PC-3 (cell line): ENCODE data around the gene ABLIM2. TPM values are rescaled to one million over a fixed set of nuclear protein-coding genes. Genes with fewer than 3 reads are reported as not detected.

Experiments used
- ATAC-seq: fragments of 200-7000 bp; cut with Tn5 transposase; 2 replicates; pipeline ENCODE4 v1.9.1; 2020; ENCODE audit warnings: mild to moderate bottlenecking, moderate library complexity
- BruUV-seq: library from RNA; stranded (reverse); fragments of 400-500 nt; replicated peaks from 2 replicates; lab custom pipeline; 2021; lab: Mats Ljungman, UMichigan
- CTCF ChIA-PET: fragments of 300-600 bp; sonication (Branson Sonifier 250); formaldehyde crosslinking; loops from one replicate; lab custom pipeline; 2022; ENCODE audit warnings: antibody characterized with exemption; lab: Charles Lee
- POLR2A ChIA-PET: fragments of 300-600 bp; sonication (Branson Sonifier 250); formaldehyde crosslinking; loops from one replicate; lab custom pipeline; 2022; ENCODE audit warnings: antibody characterized with exemption; ENCODE audit not compliant: unreplicated experiment; lab: Charles Lee
- DNase-seq: peaks from one replicate; pipeline ENCODE4 v3.0.0-alpha.2; 2015
- H2AFZ ChIP-seq: fragments of 300-600 bp; sonication (generic); 2 replicates; pipeline ENCODE4 v1.6.0; 2016; ENCODE audit warnings: antibody characterized with exemption, low read length
- H3F3A ChIP-seq: fragments of 300-600 bp; sonication (generic); one replicate; pipeline ENCODE4 v1.6.0; 2017; ENCODE audit warnings: antibody characterized with exemption, low read length, control low read depth, mild to moderate bottlenecking; ENCODE audit not compliant: unreplicated experiment
- H3K27ac ChIP-seq: fragments of 300-600 bp; sonication (generic); 2 replicates; pipeline ENCODE4 v1.5.1; 2016; ENCODE audit warnings: mild to moderate bottlenecking, low read length
- H3K27me3 ChIP-seq: fragments of 300-600 bp; sonication (generic); 2 replicates; pipeline ENCODE4 v1.6.1; 2016; ENCODE audit warnings: low read length, mixed read lengths
- H3K36me3 ChIP-seq: fragments of 300-600 bp; sonication (generic); 2 replicates; pipeline ENCODE4 v1.6.1; 2016; ENCODE audit warnings: low read depth, mixed run types, low read length, mixed read lengths
- H3K4me1 ChIP-seq: fragments of 300-600 bp; sonication (generic); 2 replicates; pipeline ENCODE4 v1.5.1; 2016; ENCODE audit warnings: low read length; ENCODE audit not compliant: insufficient read depth
- H3K4me2 ChIP-seq: fragments of 300-600 bp; sonication (generic); 2 replicates; pipeline ENCODE4 v1.6.0; 2016; ENCODE audit warnings: low read length
- H3K4me3 ChIP-seq: fragments of 300-600 bp; sonication (generic); 2 replicates; pipeline ENCODE4 v1.5.1; 2016; ENCODE audit warnings: mild to moderate bottlenecking, low read length, mixed read lengths
- H3K79me2 ChIP-seq: fragments of 300-600 bp; sonication (generic); 2 replicates; pipeline ENCODE4 v1.6.1; 2017; ENCODE audit warnings: low read length, mixed read lengths
- H3K9ac ChIP-seq: fragments of 300-600 bp; sonication (generic); 2 replicates; pipeline ENCODE4 v1.6.0; 2016; ENCODE audit warnings: mild to moderate bottlenecking, low read length
- H3K9me2 ChIP-seq: fragments of 300-600 bp; sonication (generic); replicated peaks from 2 replicates; pipeline ENCODE4 v1.6.1; 2016; ENCODE audit warnings: mixed run types, low read length, mixed read lengths
- H3K9me3 ChIP-seq: fragments of 300-600 bp; sonication (generic); 2 replicates; pipeline ENCODE4 v1.6.1; 2016; ENCODE audit warnings: low read length, mixed read lengths
- H4K20me1 ChIP-seq: fragments of 300-600 bp; sonication (generic); 2 replicates; pipeline ENCODE4 v1.6.1; 2016; ENCODE audit warnings: low read length, mixed read lengths
- CTCF ChIP-seq: fragments of 300-600 bp; sonication (generic); conservative IDR thresholded peaks from 2 replicates; pipeline ENCODE4 v1.5.1; 2017; ENCODE audit warnings: antibody characterized with exemption, low read depth, mild to moderate bottlenecking, low read length
- EZH2 ChIP-seq: fragments of 300-600 bp; sonication (generic); IDR thresholded peaks from one replicate; pipeline ENCODE4 v1.6.1; 2017; ENCODE audit warnings: antibody characterized with exemption, mild to moderate bottlenecking, low read length; ENCODE audit not compliant: unreplicated experiment
- EZH2phosphoT487 ChIP-seq: fragments of 300-600 bp; sonication (generic); IDR thresholded peaks from 2 replicates; pipeline ENCODE4 v1.6.1; 2018; ENCODE audit warnings: mild to moderate bottlenecking, antibody characterized with exemption, low read length, borderline replicate concordance
- intact Hi-C: fragments of 100-400 bp; cut with micrococcal nuclease; formaldehyde crosslinking; loops from 2 replicates; pipeline ENCODE4 v1.9.0; 2023
- total RNA-seq: library from RNA; depleted of rRNA; stranded (reverse); fragments of >200 nt; gene quantifications from 2 replicates; pipeline ENCODE4 v1.2.3, GENCODE V29; 2014

Gene ABLIM2
- total RNA-seq, 1 experiment from 2014 or later = 3.2 TPM

GRCh38 chr4:8079916-8080753 is 78.5 kb downstream of the ABLIM2 start:
- Histone ChIP-seq H3K27me3 (no peaks in the 10 kb centered on the region), H3K4me3 (no peak overlapping the region), H3K9me3 (no peaks in the 10 kb centered on the region), H3F3A (no peaks in the 10 kb centered on the region), H3K4me2 (no peak overlapping the region), H3K9ac (no peak overlapping the region), H3K79me2 (no peaks in the 10 kb centered on the region), H3K36me3 (no peaks in the 10 kb centered on the region), H3K4me1 (no peaks in the 10 kb centered on the region), H3K9me2 (no peaks in the 10 kb centered on the region), H2AFZ (no peak overlapping the region), H4K20me1 (no peaks in the 10 kb centered on the region), H3K27ac (no peak overlapping the region)
- CTCF ChIA-PET = no interaction called here
- POLR2A ChIA-PET = no interaction called here
- intact Hi-C loops = no loop called here
- TF ChIP-seq EZH2 = no peak
- TF ChIP-seq EZH2phosphoT487 = no peak
- TF ChIP-seq CTCF = no peak
- DNase-seq (no peak), ATAC-seq (no peak)
- BruUV-seq = no TSS peak

DNA sequence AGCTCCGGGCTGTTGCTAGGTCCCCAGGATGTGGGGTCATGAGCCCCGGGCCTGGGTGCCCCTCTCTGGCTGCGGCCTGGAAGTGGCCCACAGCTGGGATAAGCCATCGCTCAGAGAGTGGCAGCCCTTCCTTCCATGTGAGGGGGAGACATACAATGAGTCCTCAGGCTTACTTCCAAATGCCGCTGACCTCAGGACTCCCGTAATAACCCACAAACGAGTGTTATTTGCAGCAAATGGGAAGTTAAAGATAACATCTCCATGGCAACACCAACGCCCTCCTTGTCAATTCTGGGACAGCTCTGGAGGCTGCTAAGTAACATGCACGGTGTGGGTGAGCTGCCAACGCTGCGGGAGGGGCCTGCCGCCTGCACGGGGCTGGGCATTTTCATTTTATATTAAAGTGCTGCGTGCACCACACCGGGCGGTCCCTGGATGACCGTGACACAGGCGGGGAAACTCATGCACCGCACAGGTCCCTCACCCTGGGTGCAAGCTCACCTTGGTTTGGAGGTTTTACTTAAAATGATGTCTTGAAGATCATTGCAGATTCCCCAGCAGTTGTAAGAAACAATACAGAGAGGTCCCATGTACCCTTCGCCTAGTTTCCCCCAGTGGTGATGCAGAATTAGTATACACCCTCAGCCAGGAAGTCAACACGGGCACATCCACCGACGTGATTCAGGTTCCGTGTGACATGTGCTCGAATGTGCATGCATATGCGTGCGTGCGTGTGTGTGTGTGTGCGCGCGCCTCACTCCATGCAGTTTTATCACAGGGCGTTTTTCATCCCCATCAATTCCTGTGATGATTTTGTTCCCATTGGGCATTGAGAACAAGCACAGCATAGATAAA is 79.4 kb downstream of the ABLIM2 start:
- H3K79me2 ChIP-seq = no peaks in the 10 kb centered on the region
- no peak overlapping the region for H3K4me2 ChIP-seq
- no peaks in the 10 kb centered on the region for H3K27me3 ChIP-seq
- no peak overlapping the region for H3K9ac ChIP-seq
- TF ChIP-seq CTCF = no peak
- no peak overlapping the region for H2AFZ ChIP-seq
- no TSS peak for BruUV-seq
- no peaks in the 10 kb centered on the region for H3K36me3 ChIP-seq
- ChIA-PET POLR2A (no interaction called here), CTCF (no interaction called here)
- DNase-seq (no peak), ATAC-seq (no peak)
- H4K20me1 ChIP-seq = no peaks in the 10 kb centered on the region
- intact Hi-C loops = no loop called here
- no peak overlapping the region for H3K4me3 ChIP-seq
- H3K9me2 ChIP-seq = no peaks in the 10 kb centered on the region
- H3K27ac ChIP-seq = no peak overlapping the region
- no peaks in the 10 kb centered on the region for H3F3A ChIP-seq
- no peaks in the 10 kb centered on the region for H3K9me3 ChIP-seq
- H3K4me1 ChIP-seq = no peaks in the 10 kb centered on the region

- ATAC-seq = no peak
- Histone ChIP-seq H3K36me3 (no peaks in the 10 kb centered on the region), H3K27me3 (no peaks in the 10 kb centered on the region), H3F3A (no peaks in the 10 kb centered on the region), H4K20me1 (no peaks in the 10 kb centered on the region), H3K27ac (no peak overlapping the region), H3K9me2 (no peaks in the 10 kb centered on the region), H3K4me1 (no peaks in the 10 kb centered on the region), H2AFZ (no peak overlapping the region), H3K4me3 (no peak overlapping the region), H3K4me2 (no peak overlapping the region), H3K9me3 (no peaks in the 10 kb centered on the region), H3K9ac (no peak overlapping the region), H3K79me2 (no peaks in the 10 kb centered on the region)
- intact Hi-C loops = no loop called here
- no peak for DNase-seq
- ChIA-PET CTCF (no interaction called here), POLR2A (no interaction called here)
- no peak for TF ChIP-seq EZH2
- TF ChIP-seq CTCF = no peak
- no peak for TF ChIP-seq EZH2phosphoT487
- BruUV-seq = no TSS peak
These were observed 80.0 kb downstream of the ABLIM2 start for GRCh38 chr4:8078610-8079015.
